Activated naive CD8-positive, alpha-beta T cell treated with anti-CD3 and anti-CD28 coated beads, Interleukin-2, amount 50 U/mL, for 16 hours (primary cell): ENCODE data around the gene ITGB8.

Experiments used
- DNase-seq: peaks from one replicate; pipeline ENCODE4 v3.0.0-alpha.2; 2020; ENCODE audit warnings: low read depth, low spot score

The ITGB8 gene

DNA sequence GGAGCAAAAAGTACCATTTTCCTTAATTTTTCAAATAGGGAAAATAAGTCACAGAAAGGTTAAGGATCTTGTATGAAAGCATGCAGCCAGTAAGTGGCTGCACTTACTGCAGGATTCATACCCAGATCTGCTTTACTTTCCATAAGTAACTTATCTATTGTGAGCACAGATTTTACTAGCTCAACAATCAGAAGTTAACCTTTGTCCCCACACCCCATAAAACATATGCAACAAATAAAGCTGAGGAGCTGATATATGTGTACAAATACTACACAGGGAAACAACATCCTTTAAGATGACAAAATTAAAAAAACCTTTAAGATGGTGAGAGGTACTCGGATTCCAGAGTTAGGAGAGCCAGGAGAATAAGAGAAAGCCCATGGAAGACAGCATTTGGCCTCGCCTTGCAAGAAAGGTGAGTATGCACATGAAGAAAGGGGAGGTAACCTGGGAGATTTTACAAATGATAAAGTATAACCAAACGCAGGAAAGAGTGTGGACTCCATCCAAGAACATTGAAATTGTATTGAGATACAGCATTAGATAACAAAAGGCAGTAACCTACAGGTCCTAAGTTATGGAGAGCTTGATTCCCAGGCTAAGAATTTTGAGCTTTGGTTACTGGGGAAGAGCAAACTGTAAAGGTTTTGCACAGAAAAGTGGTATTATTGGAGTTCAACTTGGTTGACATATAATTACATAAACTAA, 87.1 kb downstream of the ITGB8 start:
- no peak for DNase-seq

DNA sequence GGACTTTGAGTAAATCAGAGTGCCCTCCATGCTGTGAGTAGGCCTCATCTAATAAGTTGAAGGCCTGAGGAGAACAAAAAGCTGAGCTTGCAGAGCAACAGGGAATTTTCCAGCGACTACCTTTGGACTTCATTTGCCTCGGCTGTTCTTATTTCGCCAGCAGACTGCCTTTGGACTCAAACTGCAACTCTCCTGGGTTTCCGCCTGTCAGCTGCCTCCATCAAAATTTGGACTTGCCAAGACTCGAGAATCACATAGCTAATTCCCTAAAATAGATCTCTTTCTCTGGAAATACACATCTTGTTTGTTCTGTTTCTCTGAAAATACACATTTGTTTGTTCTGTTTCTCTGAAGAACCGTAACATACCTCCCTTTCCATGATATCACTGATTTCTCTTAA, 93.8 kb downstream of the ITGB8 start:
- no peak for DNase-seq

DNA sequence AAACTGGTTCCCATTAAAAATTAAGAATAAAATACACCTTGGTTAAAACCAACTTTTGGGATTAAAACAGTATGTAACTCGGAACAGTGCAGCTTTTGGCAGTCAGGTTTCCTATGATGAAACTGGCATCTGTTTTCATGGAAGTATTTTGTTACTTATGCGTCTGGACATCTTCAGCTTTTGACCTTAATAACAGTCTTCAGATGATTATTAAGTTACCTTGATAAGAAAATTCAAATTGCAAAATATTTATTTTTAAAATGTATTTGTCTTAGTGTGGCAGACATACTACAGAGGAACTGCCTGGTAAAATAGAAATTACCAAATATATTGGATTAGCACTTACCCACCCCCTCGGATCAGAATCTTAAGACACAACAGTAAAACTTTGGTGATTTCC, 100.0 kb downstream of the ITGB8 start:
- DNase-seq = no peak

DNA sequence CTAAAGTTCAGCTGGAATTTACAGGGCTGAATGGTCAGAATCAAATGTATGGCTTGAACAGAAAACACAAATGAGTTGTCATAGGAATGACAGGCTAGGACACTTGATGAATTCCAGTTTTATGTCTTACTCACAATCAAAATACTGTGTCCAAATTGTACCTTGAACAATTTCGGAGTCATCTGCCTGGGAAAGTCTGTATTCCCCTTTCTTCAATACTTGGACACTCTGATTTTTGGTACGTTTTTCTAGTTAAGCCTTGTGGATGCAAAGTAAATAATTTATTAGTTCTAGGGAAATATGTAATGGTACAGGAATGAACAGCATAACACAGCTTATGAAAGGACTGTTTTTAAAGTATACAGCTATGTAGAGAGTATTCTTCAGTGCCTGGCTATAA, 100.4 kb downstream of the ITGB8 start:
- no peak for DNase-seq

DNA sequence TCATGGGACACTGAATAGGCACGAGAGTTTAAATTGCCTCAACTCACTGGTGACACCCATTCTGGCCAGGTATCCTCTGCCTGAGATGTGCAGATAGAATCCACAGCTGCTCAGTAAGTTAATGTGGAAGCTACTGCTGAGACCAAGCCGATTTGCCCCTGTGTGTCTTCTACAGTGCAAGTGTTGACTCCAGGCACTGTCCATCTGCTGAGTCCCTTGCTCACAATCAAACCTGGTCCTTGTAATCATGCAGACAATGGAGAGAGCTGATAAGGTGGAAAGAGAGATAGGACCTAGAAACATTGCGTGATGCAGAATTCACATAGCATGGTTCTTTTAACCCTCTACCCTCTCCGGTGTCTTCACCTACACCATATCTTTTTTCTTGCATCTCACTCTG, 101.4 kb downstream of the ITGB8 start:
- DNase-seq = no peak

DNA sequence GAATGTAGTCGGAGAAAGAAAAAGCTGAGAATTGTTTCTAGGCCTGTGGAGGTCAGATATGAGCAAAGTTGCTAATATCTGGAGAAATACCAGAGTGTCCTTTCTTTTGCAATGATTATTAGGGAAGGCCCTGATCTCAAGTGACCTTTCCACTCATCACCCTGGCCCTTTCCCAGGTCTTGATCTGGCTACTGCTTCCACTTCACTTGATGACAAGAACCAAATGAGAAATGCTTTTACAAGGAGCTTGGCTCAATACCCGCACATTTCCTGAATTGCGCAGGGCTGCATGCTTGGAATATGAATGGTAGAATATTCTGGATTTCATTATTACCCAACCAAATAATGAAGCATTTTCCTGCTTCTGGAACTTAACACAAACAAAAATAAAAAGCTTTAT, 104.6 kb downstream of the ITGB8 start:
- no peak for DNase-seq

DNA sequence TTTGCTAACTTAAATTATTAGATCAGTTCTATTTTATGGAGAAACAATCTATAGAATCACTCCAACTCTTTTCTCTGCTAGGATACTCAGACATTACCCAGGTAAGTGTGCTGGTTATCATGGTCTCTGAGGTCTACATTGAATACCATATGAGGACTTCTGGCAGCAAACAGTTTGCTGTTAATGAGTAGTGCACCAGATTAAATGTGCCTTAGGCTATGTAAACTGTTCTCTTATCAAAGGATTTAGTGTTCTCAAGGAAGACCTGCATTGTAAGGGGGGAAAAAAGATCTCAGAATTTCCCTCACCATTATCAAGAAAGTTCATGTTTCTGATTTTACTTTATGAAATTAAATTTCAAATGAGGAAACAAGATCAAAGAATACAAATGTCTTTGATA, 107.5 kb downstream of the ITGB8 start:
- no peak for DNase-seq

DNA sequence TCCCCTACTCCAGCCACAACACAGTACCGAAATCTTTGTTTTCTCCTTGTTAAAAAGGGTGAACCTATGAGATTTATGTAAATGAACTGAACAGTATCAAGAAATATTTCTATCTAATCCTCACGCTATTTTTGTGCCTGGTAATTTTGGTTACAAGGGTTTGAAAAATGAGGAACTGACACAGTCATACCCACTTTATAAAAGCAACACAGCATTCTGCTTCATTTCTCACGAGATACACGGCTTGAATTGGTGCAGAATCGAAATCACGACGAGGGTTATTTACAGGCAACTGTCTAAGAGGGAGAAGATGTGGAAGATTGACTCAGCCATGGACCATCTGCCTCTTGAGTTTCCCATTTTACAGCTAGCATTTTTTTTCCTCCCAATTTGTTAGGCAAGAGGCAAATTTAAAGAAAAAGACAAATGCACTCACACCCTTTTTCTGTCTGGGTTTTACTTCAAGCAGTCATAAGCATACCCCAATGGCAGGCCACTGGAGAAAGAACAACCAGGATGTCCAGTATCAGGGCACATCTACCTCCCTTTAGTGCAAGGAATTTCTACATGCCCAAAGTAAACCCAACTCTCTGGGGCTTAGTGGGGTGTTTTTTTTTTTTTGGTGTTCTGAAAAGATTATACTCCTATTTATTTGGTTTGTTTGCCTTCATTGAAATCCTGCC, 108.1 kb downstream of the ITGB8 start:
- DNase-seq = no peak

DNA sequence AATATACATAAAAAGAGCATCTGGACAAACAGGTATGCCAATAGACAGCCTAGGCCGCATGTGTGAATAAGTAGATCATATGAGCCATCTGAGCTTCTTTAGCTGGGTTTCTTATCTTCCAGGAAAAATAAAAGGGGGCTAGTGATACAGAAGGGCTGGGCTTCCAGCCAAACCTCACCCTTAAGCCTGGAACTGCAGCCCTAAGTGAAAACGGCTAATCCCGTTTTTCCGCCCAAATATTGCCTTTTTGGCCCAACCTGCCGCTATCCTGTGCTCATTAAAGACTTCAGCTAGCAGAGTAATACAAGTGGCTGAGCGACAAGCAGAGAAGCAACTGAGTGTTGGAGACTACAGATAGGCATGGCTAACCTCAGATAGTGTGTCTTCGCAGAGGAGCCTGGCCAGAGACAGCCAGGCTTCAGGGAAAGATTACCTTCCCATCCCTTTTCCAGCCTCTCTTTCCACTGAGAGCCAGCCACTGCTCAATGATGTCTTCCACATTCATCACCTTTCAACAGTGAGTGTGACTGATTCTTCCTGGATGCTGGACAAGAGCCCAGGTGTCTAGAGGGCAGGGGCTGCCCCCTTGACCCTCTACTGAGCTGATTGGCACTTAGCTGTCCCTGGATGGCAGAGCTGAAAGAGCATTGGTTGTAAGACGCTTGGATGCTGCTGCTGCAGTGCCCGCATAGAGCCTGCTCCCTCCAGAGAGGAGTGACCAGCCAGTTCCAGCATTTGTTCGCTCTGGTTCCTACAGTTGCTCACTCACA, 108.9 kb downstream of the ITGB8 start:
- no peak for DNase-seq

DNA sequence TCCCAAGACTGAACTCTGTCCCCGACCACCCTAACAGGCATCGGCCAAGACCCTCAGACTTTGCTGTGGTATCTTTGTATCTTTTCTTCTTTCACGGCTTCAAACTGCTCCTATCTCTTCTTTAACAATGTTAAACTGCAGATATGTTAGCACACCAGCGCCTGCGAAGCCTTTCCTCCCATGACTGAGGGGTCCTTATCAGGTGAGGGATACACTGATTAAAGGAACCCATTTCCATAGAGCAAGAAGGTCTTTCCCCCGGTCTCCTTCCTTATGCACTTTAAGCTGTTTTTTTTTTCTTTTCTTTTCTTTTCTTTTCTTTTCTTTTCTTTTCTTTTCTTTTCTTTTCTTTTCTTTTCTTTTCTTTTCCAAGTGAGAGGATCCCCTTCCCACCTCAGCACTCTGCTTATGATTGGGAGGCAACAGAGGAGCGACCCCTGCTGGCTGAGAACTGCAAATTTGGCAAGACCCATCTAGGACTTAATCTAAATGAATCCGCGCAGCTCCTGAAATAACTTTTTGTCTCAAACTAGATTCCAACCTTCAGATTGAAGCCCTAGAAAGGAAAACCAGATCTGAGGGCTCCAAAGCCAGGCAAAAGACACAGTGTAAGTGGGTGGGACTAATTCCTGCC, 109.9 kb downstream of the ITGB8 start:
- DNase-seq = no peak

DNA sequence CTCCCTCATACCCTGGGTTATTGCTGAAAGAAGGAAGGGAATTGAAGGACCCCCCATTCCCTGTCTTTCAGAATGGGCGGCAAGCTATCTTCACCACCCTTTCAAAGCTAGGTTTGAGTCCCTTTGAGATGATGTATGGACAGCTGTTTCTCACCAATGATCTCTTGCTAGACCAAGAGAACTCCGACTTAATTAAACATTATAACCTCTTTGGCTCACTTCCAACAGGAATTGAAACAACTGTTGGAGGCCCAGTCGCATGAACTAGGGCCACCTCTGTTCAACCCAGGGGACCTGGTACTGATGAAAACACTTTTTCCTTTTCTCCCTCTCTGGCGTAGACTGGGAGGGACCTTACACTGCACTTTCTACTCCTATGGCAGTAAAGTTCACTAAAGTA, 110.6 kb downstream of the ITGB8 start:
- no peak for DNase-seq

DNA sequence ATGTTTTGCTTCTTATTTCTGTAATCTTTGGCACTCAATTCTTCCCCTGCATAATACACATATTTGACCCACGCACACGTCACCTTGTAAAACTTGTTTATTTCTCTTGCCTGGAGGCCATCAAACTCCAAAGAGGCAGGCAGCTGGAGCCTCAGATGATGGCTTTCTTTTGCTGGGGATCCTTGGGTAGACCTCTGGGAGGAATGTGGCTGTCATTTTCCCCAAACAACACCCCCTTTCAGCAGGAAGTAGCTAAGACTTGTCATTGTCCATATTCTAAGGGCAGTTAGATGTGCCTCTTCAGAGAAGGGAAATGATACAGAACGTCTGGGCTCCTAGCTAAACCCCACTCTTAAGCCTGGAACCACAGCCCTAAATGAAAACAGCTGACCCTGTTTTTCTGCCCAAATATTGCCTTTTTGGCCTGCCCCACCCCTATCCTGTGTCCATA, 111.3 kb downstream of the ITGB8 start:
- no peak for DNase-seq

DNA sequence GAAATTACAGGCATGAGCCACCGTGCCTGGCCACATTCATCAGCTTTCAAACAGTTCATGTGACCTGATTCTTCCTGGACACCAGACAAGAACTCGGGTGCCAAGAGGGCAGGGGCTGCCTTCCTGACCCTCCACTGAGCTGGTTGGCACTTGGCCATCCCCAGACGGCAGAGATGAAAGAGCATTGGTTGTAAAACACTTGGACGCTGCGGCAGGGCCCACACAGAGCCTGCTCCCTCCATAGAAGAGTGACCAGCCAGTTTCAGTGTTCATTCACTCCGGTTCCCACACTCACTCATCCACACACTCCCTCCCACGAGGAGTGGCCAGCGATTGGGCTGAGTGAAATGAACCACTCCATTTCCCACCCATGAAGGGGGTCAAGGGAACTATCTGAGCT, 112.3 kb downstream of the ITGB8 start:
- no peak for DNase-seq

DNA sequence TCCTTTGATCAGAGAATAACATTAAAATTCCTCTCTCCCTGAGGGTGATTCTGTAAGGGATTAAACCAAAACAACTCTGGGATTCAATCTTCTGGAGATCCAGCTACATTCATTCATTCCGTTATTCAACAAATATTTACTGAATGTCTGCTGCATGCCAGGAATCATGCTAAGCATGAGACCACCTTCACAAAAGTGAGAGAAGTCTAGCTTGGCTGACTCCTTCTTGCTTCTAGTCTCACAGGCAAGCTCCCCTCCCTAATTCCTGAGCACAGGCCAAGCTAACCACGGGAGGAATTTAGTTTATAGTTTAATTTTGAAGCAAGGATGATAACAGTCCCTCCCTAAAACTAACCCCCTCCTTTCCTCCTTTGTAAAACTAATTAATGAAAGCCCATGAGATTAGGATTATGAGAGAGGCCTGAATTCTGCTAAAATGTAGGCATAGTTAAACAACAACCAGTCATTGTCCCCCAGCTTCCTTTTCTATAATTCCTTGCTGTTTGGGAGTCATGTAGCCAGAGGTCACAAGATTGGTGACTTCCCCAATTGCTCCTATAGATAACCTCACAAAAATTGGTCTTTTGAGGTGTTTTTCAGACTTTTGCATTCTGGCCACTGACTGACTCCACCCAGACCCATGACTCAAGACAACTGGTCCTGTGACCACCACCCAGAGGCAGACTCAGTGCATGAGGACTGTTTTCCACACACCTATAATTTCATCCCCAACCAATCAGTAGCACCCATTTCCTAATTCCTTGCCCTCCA, 113.5 kb downstream of the ITGB8 start:
- no peak for DNase-seq

DNA sequence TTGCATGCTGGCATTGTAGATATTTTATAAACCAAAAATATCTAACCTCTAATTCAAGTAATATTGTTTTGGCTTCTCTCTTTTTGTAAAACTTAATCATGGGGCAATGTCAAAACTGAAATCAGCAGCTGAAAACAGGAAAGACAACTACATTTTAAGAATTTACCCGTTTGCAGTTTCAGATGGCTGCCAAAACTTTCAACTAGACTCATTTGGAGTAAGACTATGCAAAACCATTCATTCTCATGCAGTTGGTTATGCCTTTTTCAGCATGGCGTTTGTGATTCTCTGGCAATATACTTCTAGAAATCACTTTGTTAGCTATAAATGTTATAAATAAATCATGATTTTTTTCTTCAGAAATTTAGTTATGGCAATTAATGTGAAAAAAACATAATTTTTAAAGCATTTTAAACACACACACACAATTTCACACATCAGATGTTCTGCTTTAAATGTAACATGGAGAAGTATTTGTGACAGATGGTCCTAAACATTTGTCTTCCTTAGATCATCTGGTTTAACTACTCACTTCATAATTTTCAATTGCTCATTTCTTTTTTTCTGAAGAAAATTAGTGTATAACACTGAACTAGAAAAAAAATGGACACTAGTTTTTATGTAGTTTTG, 116.4 kb downstream of the ITGB8 start:
- no peak for DNase-seq

DNA sequence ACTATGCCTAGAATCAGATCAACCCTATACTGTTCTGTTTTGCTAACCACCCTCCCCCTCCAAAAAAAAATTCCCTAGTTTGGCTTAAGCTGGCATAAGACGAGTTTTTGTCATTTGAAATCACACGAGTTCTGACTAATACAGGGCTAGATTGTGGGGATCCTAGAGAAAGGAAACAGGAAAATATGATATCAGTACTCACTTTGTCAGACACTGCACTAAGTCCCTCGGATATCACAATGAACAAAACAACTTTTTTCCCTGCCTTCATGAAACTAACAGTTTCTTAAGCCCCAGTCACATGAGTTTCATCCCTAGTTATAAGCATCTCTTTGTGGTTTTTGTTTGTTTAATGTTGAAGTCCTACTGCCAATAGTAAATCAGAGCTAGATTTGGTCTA, 118.5 kb downstream of the ITGB8 start:
- no peak for DNase-seq

DNA sequence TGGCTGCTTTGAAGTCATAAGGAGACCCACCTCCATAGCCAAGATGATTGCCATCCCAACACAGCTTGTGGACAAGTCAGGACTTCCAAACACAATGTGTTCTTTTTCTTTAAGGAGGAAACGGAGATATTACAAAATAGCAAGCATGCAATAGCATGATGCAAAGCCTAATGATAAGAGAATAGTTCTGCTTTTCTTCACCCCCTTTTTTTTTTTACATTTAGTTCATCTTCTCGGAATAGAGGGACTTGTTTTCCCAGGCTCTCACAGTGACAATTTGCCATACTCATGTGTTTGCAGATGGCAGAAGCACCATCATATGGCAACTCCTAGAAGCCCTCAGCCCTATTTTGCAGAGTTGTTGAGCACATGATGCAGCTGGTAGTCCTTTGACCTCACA, 119.8 kb downstream of the ITGB8 start:
- no peak for DNase-seq

DNA sequence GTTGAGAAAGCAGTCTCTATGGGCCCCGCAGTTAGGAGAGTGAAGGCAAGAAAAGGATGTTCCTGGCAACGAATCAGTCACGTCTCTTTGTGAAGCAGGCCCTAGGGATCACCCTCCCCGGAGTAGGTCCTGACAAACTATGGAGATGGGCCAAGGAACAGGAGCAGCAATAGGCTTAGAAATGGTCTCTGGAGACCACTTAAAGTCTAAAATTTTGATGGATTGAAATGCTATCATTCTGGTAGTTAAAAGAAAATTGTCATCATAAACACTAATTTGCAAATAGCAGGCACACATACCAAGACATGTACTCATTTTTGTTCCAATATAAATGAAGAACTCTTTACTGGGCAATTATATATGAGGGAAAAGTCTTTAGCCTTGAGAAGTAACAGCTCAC, 123.5 kb downstream of the ITGB8 start:
- DNase-seq = no peak

DNA sequence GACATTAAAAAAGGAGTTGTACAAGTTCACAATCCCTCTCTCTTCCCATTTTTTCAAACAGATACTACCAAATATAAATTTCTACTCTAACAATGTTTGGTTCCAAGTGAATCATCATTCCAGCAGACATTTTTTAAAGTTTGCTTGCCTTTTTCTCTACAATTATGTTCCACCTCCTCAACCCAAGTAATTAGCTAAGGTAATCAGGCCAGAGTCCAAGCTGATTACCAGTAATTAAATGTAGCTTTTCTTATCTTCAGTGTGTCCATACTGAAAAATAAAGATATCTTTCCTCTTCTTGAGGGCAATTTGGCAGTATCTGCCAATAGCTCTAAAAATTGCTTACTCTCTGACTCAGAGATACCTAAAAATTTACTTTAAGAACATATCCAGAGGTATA, 126.0 kb downstream of the ITGB8 start:
- no peak for DNase-seq

DNA sequence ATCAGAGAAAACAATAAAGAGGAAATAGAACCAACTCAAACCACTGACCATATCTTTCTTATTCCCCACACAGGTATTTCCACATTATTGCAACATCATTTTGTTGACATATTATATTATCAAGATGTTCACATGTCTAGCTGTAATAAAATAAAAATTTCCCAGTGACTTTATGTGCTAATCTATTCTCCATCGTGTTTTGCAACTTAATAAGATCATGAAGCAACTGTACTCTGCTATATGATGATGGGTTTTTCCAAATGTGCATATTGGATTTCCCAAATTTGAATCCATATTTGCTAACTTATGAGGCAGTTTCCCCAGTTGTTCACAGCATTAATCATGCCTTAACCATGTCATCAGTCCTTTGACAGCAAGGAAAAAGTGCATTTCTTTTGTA, 127.8 kb downstream of the ITGB8 start:
- no peak for DNase-seq

DNA sequence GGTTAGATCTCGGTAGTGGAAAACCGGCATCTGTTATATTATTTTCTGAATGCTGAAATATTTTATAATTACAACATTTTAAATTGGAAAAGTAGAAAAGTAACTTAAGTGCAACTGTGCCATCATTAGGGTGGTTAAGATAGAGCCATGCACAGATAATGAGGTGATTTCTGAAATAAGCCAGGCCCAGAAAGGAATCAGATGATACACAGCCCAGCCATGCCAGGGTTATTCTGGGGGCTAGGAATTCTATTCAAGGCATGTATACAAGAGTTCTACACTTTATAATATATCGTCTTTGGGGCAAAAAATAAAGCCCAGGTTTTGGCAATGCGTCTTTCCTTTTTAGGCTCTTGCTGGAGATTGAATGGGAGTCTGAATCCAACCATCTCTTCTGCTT, 128.7 kb downstream of the ITGB8 start:
- no peak for DNase-seq
